K562 (cell line): ENCODE measurements around the gene RANGAP1. TPM values are rescaled to one million over a fixed set of nuclear protein-coding genes. Genes with fewer than 3 reads are reported as not detected.

ENCODE experiments used
- ATAC-seq: fragments of 200-7000 bp; cut with Tn5 transposase; 3 replicates; pipeline ENCODE4 v1.9.1; 2020; ENCODE audit warnings: moderate library complexity
- BruUV-seq: library from RNA; stranded (reverse); fragments of 400-500 nt; replicated peaks from 2 replicates; lab custom pipeline; 2021; lab: Mats Ljungman, UMichigan
- CTCF ChIA-PET: fragments of 300-600 bp; formaldehyde crosslinking; extraction: SDS; loops from one replicate; lab custom pipeline; 2021; ENCODE audit warnings: low intra/inter-chr PET ratio; lab: Yijun Ruan, JAX
- POLR2A ChIA-PET: fragments of 300-600, 350-650 bp; sonication (Branson Sonifier 250); formaldehyde crosslinking; extraction: SDS; loops from one replicate; lab custom pipeline; 2021; ENCODE audit warnings: antibody characterized with exemption, inconsistent platforms; lab: Yijun Ruan, JAX
- DNase-seq, 4 experiments: peaks; one replicate each; pipeline versions ENCODE4 v3.0.0 to v3.0.0-alpha.2; 2011 to 2018; ENCODE audit warnings: low spot score in 3 of 4, mixed read lengths in 3 of 4; ENCODE audit errors: extremely low read depth in 1 of 4
- FAIRE-seq: peaks from 2 replicates; lab custom pipeline; 2011; peaks lifted over from hg19 to GRCh38; lab: Jason Lieb, UNC
- H2AFZ ChIP-seq: 2 replicates; pipeline ENCODE4 v1.6.0; 2011; ENCODE audit warnings: low read depth, low read length, control low read depth, inconsistent platforms
- H3K27ac ChIP-seq: fragments of 200-600 bp; 3 replicates; pipeline ENCODE4 v1.8.0; 2011; ENCODE audit warnings: low read depth, mild to moderate bottlenecking, control low read depth, inconsistent platforms, low read length, moderate library complexity, mixed read lengths; ENCODE audit errors: extremely low read depth
- H3K27me3 ChIP-seq, 2 experiments: fragments of 300-600 bp in 1 of 2; 2 replicates in 1 of 2; 3 replicates in 1 of 2; pipeline versions ENCODE4 v1.6.0 to v1.8.0; 2011; ENCODE audit warnings: inconsistent platforms in 2 of 2, low read length in 2 of 2, mild to moderate bottlenecking in 1 of 2, mixed read lengths in 1 of 2, moderate library complexity in 1 of 2; ENCODE audit not compliant: control insufficient read depth in 2 of 2, insufficient read depth in 2 of 2
- H3K36me3 ChIP-seq: fragments of 300-600 bp; 3 replicates; pipeline ENCODE4 v1.8.0; 2011; ENCODE audit warnings: mild to moderate bottlenecking, low read length, inconsistent platforms; ENCODE audit not compliant: control insufficient read depth, insufficient read depth
- H3K4me1 ChIP-seq, 2 experiments: fragments of 200-600 bp in 1 of 2; replicated peaks in 1 of 2; 2 replicates in 1 of 2; 3 replicates in 1 of 2; pipeline versions ENCODE4 v1.5.1 to v1.8.0; 2011; ENCODE audit warnings: inconsistent platforms in 2 of 2, low read length in 2 of 2, mild to moderate bottlenecking in 1 of 2, mixed read lengths in 1 of 2, moderate library complexity in 1 of 2; ENCODE audit not compliant: control insufficient read depth in 2 of 2, insufficient read depth in 2 of 2
- H3K4me2 ChIP-seq: 2 replicates; pipeline ENCODE4 v1.6.1; 2011; ENCODE audit warnings: low read length, control low read depth, inconsistent platforms, mixed read lengths; ENCODE audit not compliant: insufficient read depth
- H3K4me3 ChIP-seq: fragments of 200-600 bp; sonication (generic), shearing (Covaris generic); 2 replicates; pipeline ENCODE4 v1.5.1; 2016; ENCODE audit warnings: control low read depth, inconsistent platforms
- H3K79me2 ChIP-seq: fragments of 200-600 bp; 3 replicates; pipeline ENCODE4 v1.8.0; 2011; ENCODE audit warnings: low read length, inconsistent platforms; ENCODE audit not compliant: control insufficient read depth, insufficient read depth
- H3K9ac ChIP-seq, 2 experiments: 2 replicates each; pipeline versions ENCODE4 v1.6.0 to v1.6.1; 2011; ENCODE audit warnings: low read depth in 2 of 2, low read length in 2 of 2, control low read depth in 1 of 2, inconsistent platforms in 1 of 2, mild to moderate bottlenecking in 1 of 2, mixed read lengths in 1 of 2; ENCODE audit not compliant: insufficient read depth in 1 of 2
- H3K9me1 ChIP-seq: one replicate; pipeline ENCODE4 v1.6.0; 2011; ENCODE audit warnings: inconsistent platforms, mild to moderate bottlenecking, low read length, moderate library complexity; ENCODE audit not compliant: control insufficient read depth, insufficient read depth
- H3K9me3 ChIP-seq: replicated peaks from 2 replicates; pipeline ENCODE4 v1.5.1; 2011; ENCODE audit warnings: low read depth, low read length, inconsistent platforms; ENCODE audit not compliant: control insufficient read depth, insufficient read depth
- H4K20me1 ChIP-seq: replicated peaks from 2 replicates; pipeline ENCODE4 v1.6.1; 2011; ENCODE audit warnings: low read length, inconsistent platforms, mixed read lengths; ENCODE audit not compliant: control insufficient read depth, insufficient read depth
- KDM5B ChIP-seq: fragments of 200-600 bp; sonication (generic); IDR thresholded peaks from 2 replicates; pipeline ENCODE4 v1.6.1; 2012; ENCODE audit warnings: low read depth, mild to moderate bottlenecking, moderate library complexity, low read length, control low read depth, inconsistent platforms; ENCODE audit not compliant: insufficient replicate concordance
- POLR2G ChIP-seq: fragments of 200-400 bp; formaldehyde crosslinking; IDR thresholded peaks from 2 replicates; pipeline ENCODE4 v1.6.1; 2017; ENCODE audit warnings: low read depth, mild to moderate bottlenecking, antibody characterized with exemption, low read length, moderate library complexity
- WGBS: fragments of 100-300 bp; shearing (Covaris generic); methylation state at CpG from one replicate; pipeline ENCODE4 v1.1.6; 2016; ENCODE audit warnings: low coverage, mixed read lengths; ENCODE audit not compliant: insufficient coverage; ENCODE audit errors: missing lambda C conversion rate; 5-methylcytosine and 5-hydroxymethylcytosine counted together
- in situ Hi-C: fragments of 300-500 bp; cut with MboI; formaldehyde crosslinking; loops from 4 replicates; pipeline ENCODE4 v1.15.0; 2018; ENCODE audit warnings: inconsistent platforms, mixed read lengths
- intact Hi-C: fragments of 100-400 bp; cut with micrococcal nuclease; formaldehyde crosslinking; loops from 2 replicates; pipeline ENCODE4 v1.14.2; 2022
- polyA plus RNA-seq, 8 experiments: library from polyadenylated mRNA; depleted of rRNA in 4 of 8; stranded (reverse) in 5 of 8; unstranded in 3 of 8; fragments of >200 nt; fragmentation: Nextera tagmentation in 2 of 8; fragmentation: Illumina TruSeq in 1 of 8; extraction: Ambion mirVana in 2 of 8; extraction: Trizol in 1 of 8; gene quantifications; 2 replicates each; pipeline versions ENCODE4 v1.2.1 to v1.2.3, GENCODE V29; 2011 to 2014; ENCODE audit warnings: inconsistent platforms in 1 of 8, missing spikeins in 1 of 8
- total RNA-seq, 7 experiments: library from RNA; depleted of rRNA in 6 of 7; stranded (reverse); fragments of >200 nt in 6 of 7; fragmentation: Illumina TruSeq in 2 of 7; extraction: Trizol in 2 of 7; gene quantifications; 2 replicates each; pipeline versions ENCODE4 v1.2.1 to v1.2.3, GENCODE V29; 2011 to 2021; ENCODE audit warnings: low replicate concordance in 1 of 7
- TF ChIP-seq, protein P1 (sequence below): sonication (generic); formaldehyde crosslinking; IDR thresholded peaks from 2 replicates; pipeline ENCODE4 v1.8.1; 2023; ENCODE audit warnings: mild to moderate bottlenecking, missing genetic modification reagents
- TF ChIP-seq, protein P2 (sequence below), 2 experiments: fragments of 450-650 bp in 1 of 2; sonication (generic) in 1 of 2; formaldehyde crosslinking in 1 of 2; IDR thresholded peaks; 2 replicates each; pipeline versions ENCODE4 v1.7.1 to v1.9.0; 2016 to 2022; ENCODE audit warnings: inconsistent platforms in 1 of 2, mild to moderate bottlenecking in 1 of 2, missing genetic modification reagents in 1 of 2
- TF ChIP-seq, protein P3 (sequence below): sonication (generic); formaldehyde crosslinking; IDR thresholded peaks from 2 replicates; pipeline ENCODE4 v1.5.0; 2020; ENCODE audit warnings: missing genetic modification reagents

Gene RANGAP1
- total and polyA plus RNA-seq, 9 of the 15 experiments (the other 6 are each of a cell fraction or from before 2014, with no cell fraction given), result 2.1 to 104 (median 50.6) TPM

DNA sequence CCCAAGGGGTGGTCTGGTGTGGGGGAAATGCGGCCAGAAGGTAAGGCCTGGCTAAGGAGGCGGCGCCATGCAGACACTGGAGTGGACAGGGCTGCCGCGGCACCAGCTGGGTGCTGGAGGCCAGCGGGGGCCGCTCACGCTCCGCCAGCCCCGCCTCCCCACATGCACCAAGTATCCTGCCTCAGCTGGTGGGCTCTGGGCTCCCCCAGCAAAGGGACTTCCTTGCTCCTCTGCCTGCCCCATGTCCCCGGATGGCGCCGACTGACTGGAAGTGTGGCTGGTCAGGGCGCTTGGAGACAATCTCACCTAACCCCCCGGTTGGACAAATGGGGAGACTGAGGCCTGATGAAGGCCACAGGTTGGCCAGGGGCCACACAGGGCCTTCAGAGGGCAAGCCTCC lies 37.7 kb downstream of the RANGAP1 start (continued):
- TF ChIP-seq, protein P1, sequence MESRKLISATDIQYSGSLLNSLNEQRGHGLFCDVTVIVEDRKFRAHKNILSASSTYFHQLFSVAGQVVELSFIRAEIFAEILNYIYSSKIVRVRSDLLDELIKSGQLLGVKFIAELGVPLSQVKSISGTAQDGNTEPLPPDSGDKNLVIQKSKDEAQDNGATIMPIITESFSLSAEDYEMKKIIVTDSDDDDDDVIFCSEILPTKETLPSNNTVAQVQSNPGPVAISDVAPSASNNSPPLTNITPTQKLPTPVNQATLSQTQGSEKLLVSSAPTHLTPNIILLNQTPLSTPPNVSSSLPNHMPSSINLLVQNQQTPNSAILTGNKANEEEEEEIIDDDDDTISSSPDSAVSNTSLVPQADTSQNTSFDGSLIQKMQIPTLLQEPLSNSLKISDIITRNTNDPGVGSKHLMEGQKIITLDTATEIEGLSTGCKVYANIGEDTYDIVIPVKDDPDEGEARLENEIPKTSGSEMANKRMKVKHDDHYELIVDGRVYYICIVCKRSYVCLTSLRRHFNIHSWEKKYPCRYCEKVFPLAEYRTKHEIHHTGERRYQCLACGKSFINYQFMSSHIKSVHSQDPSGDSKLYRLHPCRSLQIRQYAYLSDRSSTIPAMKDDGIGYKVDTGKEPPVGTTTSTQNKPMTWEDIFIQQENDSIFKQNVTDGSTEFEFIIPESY (CRISPR knock-in tag), result peak; percentile 78
- peak; percentile 29; the same call in 1 of the 2 replicates for TF ChIP-seq POLR2G

DNA sequence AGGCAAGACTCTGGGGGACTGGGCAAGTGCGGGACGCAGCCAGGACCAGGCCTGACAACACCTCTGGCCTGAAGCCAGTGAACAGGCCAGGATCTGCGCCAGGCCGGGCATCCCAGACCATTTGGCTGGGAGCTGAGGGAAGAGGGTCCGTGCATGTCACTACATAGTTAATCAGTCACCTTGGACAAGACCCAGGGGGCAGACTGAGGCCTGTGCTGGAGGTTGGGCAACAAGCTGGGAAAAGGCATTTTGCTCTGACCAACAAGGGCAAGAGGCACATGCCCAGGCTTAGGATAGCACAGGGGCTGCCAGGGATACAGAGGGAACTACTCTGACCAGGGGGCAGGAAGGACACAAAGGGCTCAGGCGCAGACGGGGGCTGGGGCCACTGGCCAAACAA lies 38.3 kb downstream of the RANGAP1 start:
- TF ChIP-seq, protein P2, sequence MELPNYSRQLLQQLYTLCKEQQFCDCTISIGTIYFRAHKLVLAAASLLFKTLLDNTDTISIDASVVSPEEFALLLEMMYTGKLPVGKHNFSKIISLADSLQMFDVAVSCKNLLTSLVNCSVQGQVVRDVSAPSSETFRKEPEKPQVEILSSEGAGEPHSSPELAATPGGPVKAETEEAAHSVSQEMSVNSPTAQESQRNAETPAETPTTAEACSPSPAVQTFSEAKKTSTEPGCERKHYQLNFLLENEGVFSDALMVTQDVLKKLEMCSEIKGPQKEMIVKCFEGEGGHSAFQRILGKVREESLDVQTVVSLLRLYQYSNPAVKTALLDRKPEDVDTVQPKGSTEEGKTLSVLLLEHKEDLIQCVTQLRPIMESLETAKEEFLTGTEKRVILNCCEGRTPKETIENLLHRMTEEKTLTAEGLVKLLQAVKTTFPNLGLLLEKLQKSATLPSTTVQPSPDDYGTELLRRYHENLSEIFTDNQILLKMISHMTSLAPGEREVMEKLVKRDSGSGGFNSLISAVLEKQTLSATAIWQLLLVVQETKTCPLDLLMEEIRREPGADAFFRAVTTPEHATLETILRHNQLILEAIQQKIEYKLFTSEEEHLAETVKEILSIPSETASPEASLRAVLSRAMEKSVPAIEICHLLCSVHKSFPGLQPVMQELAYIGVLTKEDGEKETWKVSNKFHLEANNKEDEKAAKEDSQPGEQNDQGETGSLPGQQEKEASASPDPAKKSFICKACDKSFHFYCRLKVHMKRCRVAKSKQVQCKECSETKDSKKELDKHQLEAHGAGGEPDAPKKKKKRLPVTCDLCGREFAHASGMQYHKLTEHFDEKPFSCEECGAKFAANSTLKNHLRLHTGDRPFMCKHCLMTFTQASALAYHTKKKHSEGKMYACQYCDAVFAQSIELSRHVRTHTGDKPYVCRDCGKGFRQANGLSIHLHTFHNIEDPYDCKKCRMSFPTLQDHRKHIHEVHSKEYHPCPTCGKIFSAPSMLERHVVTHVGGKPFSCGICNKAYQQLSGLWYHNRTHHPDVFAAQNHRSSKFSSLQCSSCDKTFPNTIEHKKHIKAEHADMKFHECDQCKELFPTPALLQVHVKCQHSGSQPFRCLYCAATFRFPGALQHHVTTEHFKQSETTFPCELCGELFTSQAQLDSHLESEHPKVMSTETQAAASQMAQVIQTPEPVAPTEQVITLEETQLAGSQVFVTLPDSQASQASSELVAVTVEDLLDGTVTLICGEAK (IDR thresholded peaks at IDR 0.05), result no peak
- TF ChIP-seq, protein P2 (CRISPR knock-in tag; IDR thresholded peaks at IDR 0.05), result no peak
- TF ChIP-seq, protein P3, sequence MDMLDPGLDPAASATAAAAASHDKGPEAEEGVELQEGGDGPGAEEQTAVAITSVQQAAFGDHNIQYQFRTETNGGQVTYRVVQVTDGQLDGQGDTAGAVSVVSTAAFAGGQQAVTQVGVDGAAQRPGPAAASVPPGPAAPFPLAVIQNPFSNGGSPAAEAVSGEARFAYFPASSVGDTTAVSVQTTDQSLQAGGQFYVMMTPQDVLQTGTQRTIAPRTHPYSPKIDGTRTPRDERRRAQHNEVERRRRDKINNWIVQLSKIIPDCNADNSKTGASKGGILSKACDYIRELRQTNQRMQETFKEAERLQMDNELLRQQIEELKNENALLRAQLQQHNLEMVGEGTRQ, result no peak
- no peak for TF ChIP-seq KDM5B
- no peak overlapping the region for H3K27ac ChIP-seq
- no peak overlapping the region for H2AFZ ChIP-seq
- H3K9me1 ChIP-seq, result peaks cover 4% of the 10 kb centered on the region
- CTCF ChIA-PET, result no interaction called here
- 98% methylated on average over 7 of the region's 7 CpGs for WGBS
- POLR2A ChIA-PET, result interaction anchor here (0.6 kb wide), 1 partner anchor 234 kb away, joined by 3 read pairs; no protein-coding TSS in a partner anchor
- FAIRE-seq (no peak), ATAC-seq (no peak), DNase-seq (no peak)
- H3K4me2 ChIP-seq, result no peak overlapping the region
- H3K9me3 ChIP-seq, result no peaks in the 10 kb centered on the region
- peaks cover 0 to 9% of the 10 kb centered on the region in 2 experiments; a peak in 2 of 5 replicates for H3K4me1 ChIP-seq
- H3K9ac ChIP-seq, result no peak overlapping the region
- no peaks in the 10 kb centered on the region for H4K20me1 ChIP-seq
- no peaks in the 10 kb centered on the region for H3K27me3 ChIP-seq
- H3K4me3 ChIP-seq, result no peak overlapping the region
- in situ Hi-C loops, result no loop called here
- peaks cover 62% of the 10 kb centered on the region; the same call in 2 of the 3 replicates for H3K36me3 ChIP-seq
- no TSS peak for BruUV-seq
- H3K79me2 ChIP-seq, result no peaks in the 10 kb centered on the region
- intact Hi-C loops, result no loop called here
